Measurements from ENCODE around the gene ZNF664. TPM values are rescaled to one million over a fixed set of nuclear protein-coding genes. Genes with fewer than 3 reads are reported as not detected.

The ZNF664 gene
- total and polyA plus RNA-seq, 2 donors (not counting 1 experiment from before 2014, with no cell fraction given): 14.3 to 47.1 TPM

DNA sequence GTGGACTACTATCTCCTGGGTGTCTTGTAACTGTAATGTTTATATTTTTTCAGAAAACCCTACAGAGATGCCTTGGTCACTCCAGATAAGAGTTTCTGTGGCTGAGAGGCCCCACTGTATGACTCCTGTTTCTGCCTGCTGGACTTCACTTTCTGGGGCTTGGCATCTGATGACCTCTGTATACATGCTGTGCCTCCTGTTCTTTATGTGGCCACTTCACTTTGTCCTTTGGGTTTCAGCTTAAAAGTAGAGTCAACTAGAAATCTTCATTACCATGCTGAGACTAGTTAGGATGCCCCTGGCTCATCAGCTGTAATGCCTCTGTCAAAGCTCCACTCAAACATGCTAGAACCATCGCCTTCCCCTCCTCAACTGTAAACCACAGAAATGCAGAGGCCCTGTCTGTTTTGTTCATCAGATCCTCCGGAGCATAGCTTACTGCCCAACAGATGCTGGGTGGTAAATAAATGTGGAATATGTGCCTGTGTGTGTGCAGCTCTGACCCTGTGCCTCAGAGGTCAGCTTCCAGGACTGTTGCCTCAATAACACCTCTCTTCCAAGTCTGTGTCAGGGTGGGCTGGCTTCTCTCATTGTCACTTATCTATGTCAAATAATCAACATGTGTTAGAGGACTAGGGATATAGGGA is 25.5 kb downstream of the ZNF664 start:
- POLR2A ChIA-PET: no interaction called here
- TF ChIP-seq, protein P1, sequence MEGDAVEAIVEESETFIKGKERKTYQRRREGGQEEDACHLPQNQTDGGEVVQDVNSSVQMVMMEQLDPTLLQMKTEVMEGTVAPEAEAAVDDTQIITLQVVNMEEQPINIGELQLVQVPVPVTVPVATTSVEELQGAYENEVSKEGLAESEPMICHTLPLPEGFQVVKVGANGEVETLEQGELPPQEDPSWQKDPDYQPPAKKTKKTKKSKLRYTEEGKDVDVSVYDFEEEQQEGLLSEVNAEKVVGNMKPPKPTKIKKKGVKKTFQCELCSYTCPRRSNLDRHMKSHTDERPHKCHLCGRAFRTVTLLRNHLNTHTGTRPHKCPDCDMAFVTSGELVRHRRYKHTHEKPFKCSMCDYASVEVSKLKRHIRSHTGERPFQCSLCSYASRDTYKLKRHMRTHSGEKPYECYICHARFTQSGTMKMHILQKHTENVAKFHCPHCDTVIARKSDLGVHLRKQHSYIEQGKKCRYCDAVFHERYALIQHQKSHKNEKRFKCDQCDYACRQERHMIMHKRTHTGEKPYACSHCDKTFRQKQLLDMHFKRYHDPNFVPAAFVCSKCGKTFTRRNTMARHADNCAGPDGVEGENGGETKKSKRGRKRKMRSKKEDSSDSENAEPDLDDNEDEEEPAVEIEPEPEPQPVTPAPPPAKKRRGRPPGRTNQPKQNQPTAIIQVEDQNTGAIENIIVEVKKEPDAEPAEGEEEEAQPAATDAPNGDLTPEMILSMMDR (IDR thresholded peaks at IDR 0.05): no peak
- TF ChIP-seq EZH2 (IDR thresholded peaks at IDR 0.05; ENCODE audit: borderline replicate concordance, insufficient read depth, low read depth, low read length, poor library complexity, severe bottlenecking): no peak
- Histone ChIP-seq H3K4me3 (ENCODE audit: control extremely low read depth in 1 of 5, extremely low read depth in 1 of 5, insufficient read depth in 1 of 5, low read depth in 2 of 5, low read length in 4 of 5) (no peak overlapping the region), H2AFZ (ENCODE audit: insufficient read depth, low read depth, low read length, poor library complexity, severe bottlenecking) (no peak overlapping the region), H3K27me3 (replicated peaks in 1 of 4; ENCODE audit: control extremely low read depth in 1 of 4, control insufficient read depth in 3 of 4, insufficient read depth in 4 of 4, low read length in 3 of 4) (no peaks in the 10 kb centered on the region), H3K9ac (ENCODE audit: low read length) (no peak overlapping the region), H3K36me3 (replicated peaks in 1 of 2; ENCODE audit: control extremely low read depth in 1 of 2, control insufficient read depth in 1 of 2, extremely low read depth in 1 of 2, insufficient read depth in 2 of 2, low read length in 1 of 2) (peaks cover 2 to 36% of the 10 kb centered on the region in 2 experiments), H4K20me1 (ENCODE audit: control insufficient read depth, insufficient read depth, low read length, poor library complexity, severe bottlenecking) (peaks cover 12% of the 10 kb centered on the region), H3K4me2 (replicated peaks; ENCODE audit: low read depth, low read length, poor library complexity, severe bottlenecking) (no peak overlapping the region), H3K79me2 (ENCODE audit: control insufficient read depth, insufficient read depth, low read length) (peaks cover 17% of the 10 kb centered on the region), H3K4me1 (ENCODE audit: control insufficient read depth in 2 of 2, insufficient read depth in 2 of 2, low read length in 2 of 2) (no peaks in the 10 kb centered on the region), H3K9me3 (ENCODE audit: control extremely low read depth in 1 of 3, control insufficient read depth in 2 of 3, insufficient read depth in 1 of 3, low read length in 2 of 3) (no peaks in the 10 kb centered on the region), H3K27ac (ENCODE audit: low read length in 2 of 2) (no peak overlapping the region)
- Mint-ChIP-seq H3K9me3 (ENCODE audit: insufficient read depth) (no peaks in the 10 kb centered on the region), H3K4me3 (no peak overlapping the region), H3K4me1 (peaks cover 7% of the 10 kb centered on the region), H3K27ac (no peak overlapping the region), H3K27me3 (no peaks in the 10 kb centered on the region)
- ATAC-seq (ENCODE audit: low read depth) (no peak), DNase-seq (no peak)
- 83% methylated on average over 1 of the region's 2 CpGs for WGBS (ENCODE audit: insufficient coverage)
- CTCF ChIA-PET: no interaction called here
- intact Hi-C loops (cut with micrococcal nuclease): no loop called here

DNA sequence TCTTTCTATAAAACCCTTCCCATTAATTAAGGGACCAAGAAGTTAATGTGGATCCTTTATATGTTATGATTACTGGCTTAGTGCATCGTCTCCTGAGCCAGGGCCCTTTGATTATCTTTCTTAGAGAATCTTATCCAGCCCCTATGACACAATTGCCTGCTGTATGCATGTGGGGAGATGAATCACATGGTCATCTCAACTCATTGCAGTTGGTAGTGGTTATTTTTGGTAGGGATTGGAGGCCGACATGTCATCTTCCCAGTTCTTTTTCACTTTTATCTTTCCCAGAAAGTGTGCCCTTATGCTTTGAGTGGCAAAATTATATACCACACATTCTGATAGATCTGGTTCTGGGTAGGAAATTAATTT is 26.0 kb downstream of the ZNF664 start:
- H3K27ac Mint-ChIP-seq: no peak overlapping the region
- Histone ChIP-seq H3K9ac (ENCODE audit: low read length) (no peak overlapping the region), H3K79me2 (ENCODE audit: control insufficient read depth, insufficient read depth, low read length) (peaks cover 17% of the 10 kb centered on the region), H3K36me3 (replicated peaks in 1 of 2; ENCODE audit: control extremely low read depth in 1 of 2, control insufficient read depth in 1 of 2, extremely low read depth in 1 of 2, insufficient read depth in 2 of 2, low read length in 1 of 2) (peaks cover 2 to 33% of the 10 kb centered on the region in 2 experiments), H3K4me1 (ENCODE audit: control insufficient read depth in 2 of 2, insufficient read depth in 2 of 2, low read length in 2 of 2) (no peaks in the 10 kb centered on the region), H4K20me1 (ENCODE audit: control insufficient read depth, insufficient read depth, low read length, poor library complexity, severe bottlenecking) (peaks cover 12% of the 10 kb centered on the region), H3K4me3 (ENCODE audit: control extremely low read depth in 1 of 5, extremely low read depth in 1 of 5, insufficient read depth in 1 of 5, low read depth in 2 of 5, low read length in 4 of 5) (no peak overlapping the region), H3K27ac (ENCODE audit: low read length in 2 of 2) (no peak overlapping the region), H2AFZ (ENCODE audit: insufficient read depth, low read depth, low read length, poor library complexity, severe bottlenecking) (no peak overlapping the region), H3K9me3 (ENCODE audit: control extremely low read depth in 1 of 3, control insufficient read depth in 2 of 3, insufficient read depth in 1 of 3, low read length in 2 of 3) (no peaks in the 10 kb centered on the region), H3K27me3 (replicated peaks in 1 of 4; ENCODE audit: control extremely low read depth in 1 of 4, control insufficient read depth in 3 of 4, insufficient read depth in 4 of 4, low read length in 3 of 4) (no peaks in the 10 kb centered on the region), H3K4me2 (replicated peaks; ENCODE audit: low read depth, low read length, poor library complexity, severe bottlenecking) (no peak overlapping the region)
- H3K27me3 Mint-ChIP-seq: no peaks in the 10 kb centered on the region
- H3K4me3 Mint-ChIP-seq: no peak overlapping the region
- WGBS (ENCODE audit: insufficient coverage): no CpG with 5 or more reads among the region's 2 CpGs
- ChIA-PET CTCF (no interaction called here), POLR2A (no interaction called here)
- ATAC-seq (ENCODE audit: low read depth) (no peak), DNase-seq (no peak)
- H3K9me3 Mint-ChIP-seq (ENCODE audit: insufficient read depth): no peaks in the 10 kb centered on the region
- TF ChIP-seq, protein P1 (IDR thresholded peaks at IDR 0.05): no peak
- intact Hi-C loops (cut with micrococcal nuclease): no loop called here
- H3K4me1 Mint-ChIP-seq: peaks cover 5% of the 10 kb centered on the region
